ENCODE results near the gene TMEM163. TPM values are rescaled to one million over a fixed set of nuclear protein-coding genes. Genes with fewer than 3 reads are reported as not detected.
"Not testable (repeated sequence)": the region's sequence is repeated elsewhere in the genome, so short reads cannot be mapped to it uniquely, and the experiment has no call there.

Gene TMEM163
- total RNA-seq, 1 donor from 2014 or later = 6.0 TPM

- ATAC-seq (ENCODE audit: low read depth) = no peak
- Mint-ChIP-seq H3K27ac (no peak overlapping the region), H3K4me1 (no peaks in the 10 kb centered on the region), H3K4me3 (no peak overlapping the region), H3K9me3 (no peaks in the 10 kb centered on the region), H3K27me3 (no peaks in the 10 kb centered on the region), H3K36me3 (ENCODE audit: low read depth) (no peaks in the 10 kb centered on the region)
- DNase-seq = no peak
- intact Hi-C loops (cut with micrococcal nuclease) = no loop called here
- no peak for TF ChIP-seq CTCF (IDR thresholded peaks at IDR 0.05)
- CTCF ChIA-PET = no interaction called here
- POLR2A ChIA-PET = no interaction called here
These were observed 203.7 kb downstream of the TMEM163 start for GRCh38 chr2:134515137-134515536.

DNA sequence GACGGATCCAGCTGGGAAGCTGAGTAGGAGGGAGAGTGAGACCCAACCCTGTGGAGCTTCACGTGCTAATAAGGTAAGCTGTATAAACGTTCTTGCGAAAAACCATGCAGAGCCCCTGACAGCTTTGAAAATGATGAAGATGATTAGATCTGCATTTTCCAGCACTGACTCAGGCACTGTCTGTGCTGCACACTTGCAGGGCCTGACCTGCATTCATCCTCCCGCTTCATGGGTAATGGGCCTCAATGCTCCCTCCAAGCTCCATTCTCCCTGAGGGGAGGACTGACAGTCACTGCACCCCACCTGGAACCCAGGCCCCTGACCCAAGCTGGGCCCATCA lies 205.4 kb downstream of the TMEM163 start:
- no peaks in the 10 kb centered on the region for H3K9me3 Mint-ChIP-seq
- ChIA-PET CTCF (no interaction called here), POLR2A (no interaction called here)
- H3K27me3 Mint-ChIP-seq = no peaks in the 10 kb centered on the region
- no peak overlapping the region for H3K27ac Mint-ChIP-seq
- TF ChIP-seq CTCF (IDR thresholded peaks at IDR 0.05) = no peak
- DNase-seq = no peak
- no peak overlapping the region for H3K4me3 Mint-ChIP-seq
- no peaks in the 10 kb centered on the region for H3K36me3 Mint-ChIP-seq (ENCODE audit: low read depth)
- ATAC-seq (ENCODE audit: low read depth) = no peak
- intact Hi-C loops (cut with micrococcal nuclease) = no loop called here
- H3K4me1 Mint-ChIP-seq = no peaks in the 10 kb centered on the region

DNA sequence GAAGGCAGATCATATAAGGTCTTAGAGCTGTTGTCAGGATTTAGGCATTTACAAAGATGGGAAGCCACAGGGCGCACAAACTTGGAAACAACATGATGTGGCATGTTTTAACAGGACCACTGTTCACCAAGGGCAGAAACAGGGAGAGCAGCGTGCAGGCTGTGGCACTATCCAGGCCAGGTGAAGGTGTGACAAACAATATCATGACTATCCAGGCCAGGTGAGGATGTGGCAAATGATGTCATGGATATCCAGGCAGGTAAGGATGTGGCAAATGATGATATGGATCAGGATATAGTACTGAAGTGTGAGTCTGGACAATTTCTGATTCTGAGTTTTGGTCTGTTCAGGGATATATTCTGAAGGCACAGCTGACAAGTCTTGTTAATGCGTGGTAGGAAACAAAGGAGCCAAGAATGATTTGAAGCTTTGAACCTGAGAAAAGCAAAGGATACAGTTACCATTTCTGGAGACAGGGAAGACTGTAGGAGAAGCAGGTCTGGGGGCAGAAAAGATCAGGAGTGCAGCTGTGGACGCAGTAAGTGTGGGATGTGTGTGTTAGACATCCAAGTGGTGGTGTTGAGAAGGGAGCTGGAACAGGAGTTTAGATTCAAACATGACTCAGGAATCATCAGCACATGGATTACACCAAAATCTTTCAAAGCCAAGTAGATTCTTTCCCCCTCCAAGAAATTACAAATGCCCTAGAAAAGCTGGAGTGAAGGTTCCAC lies 205.9 kb downstream of the TMEM163 start:
- DNase-seq (no peak), ATAC-seq (ENCODE audit: low read depth) (no peak)
- intact Hi-C loops (cut with micrococcal nuclease) = no loop called here
- H3K27ac Mint-ChIP-seq = no peak overlapping the region
- no peaks in the 10 kb centered on the region for H3K4me1 Mint-ChIP-seq
- POLR2A ChIA-PET = no interaction called here
- H3K27me3 Mint-ChIP-seq = no peaks in the 10 kb centered on the region
- TF ChIP-seq CTCF (IDR thresholded peaks at IDR 0.05) = no peak
- no peaks in the 10 kb centered on the region for H3K9me3 Mint-ChIP-seq
- H3K36me3 Mint-ChIP-seq (ENCODE audit: low read depth) = no peaks in the 10 kb centered on the region
- no peak overlapping the region for H3K4me3 Mint-ChIP-seq
- CTCF ChIA-PET = no interaction called here

DNA sequence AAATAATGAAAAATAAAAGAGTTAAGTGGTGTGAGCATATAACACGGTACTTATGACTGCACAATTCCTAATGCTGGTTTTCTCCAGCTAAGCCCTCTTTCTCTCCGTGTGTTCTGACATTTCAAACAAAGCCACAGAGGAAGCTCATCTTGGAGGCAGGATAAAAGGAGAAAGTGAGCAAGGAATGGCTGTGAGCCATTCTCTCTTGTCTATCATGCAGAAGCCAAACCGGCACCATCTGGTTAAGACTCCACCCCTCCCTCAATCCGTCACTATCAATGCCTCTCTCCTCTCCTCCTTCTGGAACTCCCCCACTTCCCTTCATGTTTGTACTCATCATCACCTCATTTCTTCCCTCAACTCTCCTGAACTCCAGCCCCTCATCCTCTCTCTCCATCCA lies 210.4 kb downstream of the TMEM163 start:
- ATAC-seq (ENCODE audit: low read depth) = no peak
- peaks cover 2% of the 10 kb centered on the region for H3K36me3 Mint-ChIP-seq (ENCODE audit: low read depth)
- no peaks in the 10 kb centered on the region for H3K4me1 Mint-ChIP-seq
- no peak overlapping the region for H3K4me3 Mint-ChIP-seq
- ChIA-PET CTCF (no interaction called here), POLR2A (no interaction called here)
- H3K9me3 Mint-ChIP-seq = no peaks in the 10 kb centered on the region
- H3K27me3 Mint-ChIP-seq = no peaks in the 10 kb centered on the region
- intact Hi-C loops (cut with micrococcal nuclease) = no loop called here
- no peak for DNase-seq
- no peak for TF ChIP-seq CTCF (IDR thresholded peaks at IDR 0.05)
- H3K27ac Mint-ChIP-seq = no peak overlapping the region

DNA sequence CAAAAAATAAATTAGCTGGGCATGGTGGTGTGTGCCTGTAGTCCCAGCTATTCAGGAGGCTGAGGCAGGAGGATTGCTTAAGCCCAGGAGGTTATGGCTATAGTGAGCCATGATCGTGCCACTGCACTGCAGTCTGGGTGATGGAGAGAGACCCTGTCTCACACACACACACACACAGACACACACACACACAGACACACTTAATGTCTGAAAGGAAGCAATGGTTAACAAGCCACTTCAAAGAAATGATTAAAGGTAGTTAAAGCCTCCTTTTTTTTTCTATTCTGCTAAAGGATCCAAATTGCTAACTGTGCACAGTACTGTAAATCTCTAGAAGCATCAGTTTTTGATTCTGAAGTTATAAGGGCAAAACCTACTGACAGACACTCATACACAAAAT lies 211.1 kb downstream of the TMEM163 start:
- Mint-ChIP-seq H3K4me1 (no peaks in the 10 kb centered on the region), H3K9me3 (no peaks in the 10 kb centered on the region), H3K27me3 (no peaks in the 10 kb centered on the region), H3K4me3 (no peak overlapping the region), H3K27ac (no peak overlapping the region), H3K36me3 (ENCODE audit: low read depth) (peaks cover 2% of the 10 kb centered on the region)
- intact Hi-C loops (cut with micrococcal nuclease) = no loop called here
- no peak for TF ChIP-seq CTCF (IDR thresholded peaks at IDR 0.05)
- ChIA-PET POLR2A (no interaction called here), CTCF (interaction anchor here (1.1 kb wide), 1 partner anchor 56 kb away, joined by 3 read pairs; no protein-coding TSS in a partner anchor)
- DNase-seq = no peak
- no peak for ATAC-seq (ENCODE audit: low read depth)

DNA sequence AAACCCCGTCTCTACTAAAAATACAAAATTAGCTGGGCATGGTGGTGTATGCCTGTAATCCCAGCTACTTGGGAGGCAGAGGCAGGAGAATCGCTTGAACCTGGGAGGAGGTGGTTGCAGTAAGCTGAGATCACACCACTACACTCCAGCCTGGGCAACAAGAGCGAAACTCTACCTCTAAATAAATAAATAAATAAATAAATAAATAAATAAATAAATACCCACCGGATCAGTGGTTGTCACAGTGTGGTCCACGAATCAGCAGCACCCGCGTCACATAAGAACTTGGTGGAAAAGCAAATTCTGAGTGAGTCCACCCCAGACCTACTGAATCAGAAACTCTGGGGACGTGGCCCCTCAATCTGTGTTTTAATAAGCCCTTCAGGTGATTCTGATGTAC lies 211.6 kb downstream of the TMEM163 start:
- ATAC-seq (ENCODE audit: low read depth); intact Hi-C loops (cut with micrococcal nuclease); H3K27ac Mint-ChIP-seq; H3K4me1 Mint-ChIP-seq; DNase-seq; H3K27me3 Mint-ChIP-seq; H3K4me3 Mint-ChIP-seq; POLR2A ChIA-PET; H3K9me3 Mint-ChIP-seq; H3K36me3 Mint-ChIP-seq (ENCODE audit: low read depth): not testable (repeated sequence)
- CTCF ChIA-PET = interaction anchor here (1.1 kb wide), 1 partner anchor 55 kb away, joined by 3 read pairs; no protein-coding TSS in a partner anchor

Measured in activated B cell treated with CpG ODN at 0.5 μM for 24 hours (primary cell).